NCI-H2227 treated with DMSO at 0.1 percent for 48 hours (cell line): ENCODE measurements around the gene CYP4F8.
"Not testable (repeated sequence)": the region's sequence is repeated elsewhere in the genome, so short reads cannot be mapped to it uniquely, and the experiment has no call there.

Source experiments
- DNase-seq: peaks from one replicate; lab custom pipeline; 2025; lab: John Stamatoyannopoulos, UW

Gene CYP4F8

GRCh38 chr19:15614507-15615379 is at the start of gene CYP4F8:
TSS of gene CYP4F8 (plus strand) at chr19:15615218. CDS start at chr19:15615617, 399 bp downstream.
- no peak for DNase-seq

- DNase-seq: no peak
These were observed 44.6 kb upstream of the CYP4F8 start for GRCh38 chr19:15570420-15570819.

- no peak for DNase-seq
These were observed 39.6 kb upstream of the CYP4F8 start for GRCh38 chr19:15575406-15575805.

- no peak for DNase-seq
These were observed 38.4 kb upstream of the CYP4F8 start for GRCh38 chr19:15576526-15577156.

GRCh38 chr19:15577184-15577771 is 37.7 kb upstream of the CYP4F8 start:
- DNase-seq: no peak

GRCh38 chr19:15583346-15583745 is 31.7 kb upstream of the CYP4F8 start:
- no peak for DNase-seq

- DNase-seq: no peak
These were observed 30.9 kb upstream of the CYP4F8 start for GRCh38 chr19:15584095-15584494.

GRCh38 chr19:15584541-15585115 is 30.4 kb upstream of the CYP4F8 start:
- DNase-seq: no peak

GRCh38 chr19:15587663-15588062 is 27.4 kb upstream of the CYP4F8 start:
- no peak for DNase-seq

GRCh38 chr19:15588265-15588664 is 26.8 kb upstream of the CYP4F8 start:
- no peak for DNase-seq

- DNase-seq: no peak
These were observed 25.1 kb upstream of the CYP4F8 start for GRCh38 chr19:15589760-15590451.

- DNase-seq: no peak
These were observed 23.2 kb upstream of the CYP4F8 start for GRCh38 chr19:15591796-15592195.

GRCh38 chr19:15592506-15592905 is 22.5 kb upstream of the CYP4F8 start:
- DNase-seq: not testable (repeated sequence)

- DNase-seq: not testable (repeated sequence)
These were observed 21.3 kb upstream of the CYP4F8 start for GRCh38 chr19:15593766-15594165.

GRCh38 chr19:15595069-15595468 is 19.9 kb upstream of the CYP4F8 start:
- DNase-seq: no peak

- DNase-seq: not testable (repeated sequence)
These were observed 6.8 kb upstream of the CYP4F8 start for GRCh38 chr19:15607978-15608925.

- DNase-seq: no peak
These were observed 5.8 kb upstream of the CYP4F8 start for GRCh38 chr19:15609261-15609660.

GRCh38 chr19:15612342-15612741 is 2.7 kb upstream of the CYP4F8 start:
- no peak for DNase-seq

GRCh38 chr19:15613338-15613737 is 1.7 kb upstream of the CYP4F8 start:
- no peak for DNase-seq

GRCh38 chr19:15615526-15615925 is 508 bp downstream of the CYP4F8 start:
- DNase-seq: no peak

GRCh38 chr19:15616183-15616582 is 1.2 kb downstream of the CYP4F8 start:
- no peak for DNase-seq
